ENCODE measurements around the gene ETHE1. TPM values are rescaled to one million over a fixed set of nuclear protein-coding genes. Genes with fewer than 3 reads are reported as not detected.

Gene ETHE1
- total and polyA plus RNA-seq, 2 donors (not counting 1 experiment from before 2014, with no cell fraction given) = 16.0 to 39.4 TPM

DNA sequence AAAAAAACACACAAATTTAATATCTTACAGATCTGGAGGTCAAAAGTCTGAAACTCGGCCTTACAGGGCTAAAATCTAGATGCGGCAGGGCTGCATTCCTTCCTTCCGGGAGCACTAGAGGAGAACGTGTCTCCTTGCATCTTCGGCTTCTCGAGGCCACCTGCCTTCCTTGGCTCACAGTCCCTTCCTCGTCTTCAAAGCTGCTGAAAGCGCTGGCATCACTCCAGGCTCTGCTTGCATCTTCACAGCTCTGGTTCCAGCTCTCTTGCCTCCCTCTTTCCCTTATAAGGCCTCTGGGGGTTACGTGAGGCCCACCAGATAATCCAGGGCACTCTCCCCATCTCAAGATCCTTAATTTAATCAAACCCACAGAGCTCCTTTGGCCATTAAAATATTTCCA lies 37.8 kb upstream of the ETHE1 start:
- H3K4me1 Mint-ChIP-seq = peaks cover 55% of the 10 kb centered on the region
- POLR2A ChIA-PET = no interaction called here

DNA sequence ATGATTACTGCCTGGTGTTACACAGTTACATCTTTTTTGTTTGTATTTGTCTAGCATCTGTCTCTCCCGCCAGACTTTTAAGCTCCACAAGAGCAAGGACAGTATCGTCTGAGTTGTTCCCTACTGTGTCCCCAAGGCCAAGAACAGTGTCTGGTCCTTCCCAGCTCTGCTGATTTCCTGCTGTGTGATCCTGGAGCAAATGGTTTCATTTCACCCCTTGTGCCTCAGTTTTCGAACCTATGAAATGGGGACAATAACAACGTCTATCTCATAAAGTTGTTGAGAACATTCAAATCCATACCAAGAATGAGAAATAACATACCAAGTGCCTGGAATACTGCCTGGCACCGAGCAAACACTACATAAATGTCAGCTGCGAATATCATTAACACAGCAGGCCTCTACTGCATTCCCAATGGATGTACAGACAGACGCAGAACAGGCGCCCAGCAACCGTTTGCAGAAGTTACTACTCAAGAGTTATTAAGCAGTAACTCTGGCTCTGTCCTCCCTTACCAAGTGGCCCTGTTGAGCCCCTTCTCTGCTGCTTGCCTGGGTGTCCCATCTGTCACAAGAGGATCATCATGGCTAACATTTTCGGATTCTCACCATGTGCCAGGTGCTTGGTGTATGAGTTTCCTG lies 36.9 kb upstream of the ETHE1 start:
- POLR2A ChIA-PET = interaction anchor here (0.6 to 1.0 kb wide), 2 partner anchors 29 to 31 kb away, joined by 3 to 5 read pairs; partner anchors contain the start of gene ZNF575
- CTCF ChIA-PET = interaction anchor here (0.9 to 2.2 kb wide), 3 partner anchors 9 to 221 kb away, joined by 3 to 8 read pairs (median 6); no protein-coding TSS in a partner anchor
- Histone ChIP-seq H3K79me2 (ENCODE audit: control insufficient read depth, insufficient read depth, low read length) (peaks cover 17% of the 10 kb centered on the region), H4K20me1 (ENCODE audit: control insufficient read depth, insufficient read depth, low read length, poor library complexity, severe bottlenecking) (no peaks in the 10 kb centered on the region), H3K4me3 (ENCODE audit: control extremely low read depth in 1 of 5, extremely low read depth in 1 of 5, insufficient read depth in 1 of 5, low read depth in 2 of 5, low read length in 4 of 5) (no peak overlapping the region), H2AFZ (ENCODE audit: insufficient read depth, low read depth, low read length, poor library complexity, severe bottlenecking) (no peak overlapping the region), H3K27me3 (replicated peaks in 1 of 4; ENCODE audit: control extremely low read depth in 1 of 4, control insufficient read depth in 3 of 4, insufficient read depth in 4 of 4, low read length in 3 of 4) (no peaks in the 10 kb centered on the region), H3K9ac (ENCODE audit: low read length) (no peak overlapping the region), H3K27ac (ENCODE audit: low read length in 2 of 2) (peak overlapping the region; percentile 92), H3K4me1 (ENCODE audit: control insufficient read depth in 2 of 2, insufficient read depth in 2 of 2, low read length in 2 of 2) (peaks cover 42 to 52% of the 10 kb centered on the region in 2 donors), H3K9me3 (ENCODE audit: control extremely low read depth in 1 of 3, control insufficient read depth in 2 of 3, insufficient read depth in 1 of 3, low read length in 2 of 3) (peaks cover 0 to 11% (median 0%) of the 10 kb centered on the region in 3 donors), H3K4me2 (replicated peaks; ENCODE audit: low read depth, low read length, poor library complexity, severe bottlenecking) (peak overlapping the region; percentile 25), H3K36me3 (replicated peaks in 1 of 2; ENCODE audit: control extremely low read depth in 1 of 2, control insufficient read depth in 1 of 2, extremely low read depth in 1 of 2, insufficient read depth in 2 of 2, low read length in 1 of 2) (peaks cover 3% of the 10 kb centered on the region in 2 experiments)
- Mint-ChIP-seq H3K27ac (peak overlapping the region; percentile 99), H3K27me3 (no peaks in the 10 kb centered on the region), H3K4me1 (peaks cover 56% of the 10 kb centered on the region), H3K9me3 (ENCODE audit: insufficient read depth) (no peaks in the 10 kb centered on the region), H3K4me3 (peak overlapping the region; percentile 9)
- WGBS (ENCODE audit: insufficient coverage) = 80% methylated on average over 10 of the region's 10 CpGs
- ATAC-seq (ENCODE audit: low read depth) (no peak), DNase-seq (no peak)
- TF ChIP-seq, protein P1, sequence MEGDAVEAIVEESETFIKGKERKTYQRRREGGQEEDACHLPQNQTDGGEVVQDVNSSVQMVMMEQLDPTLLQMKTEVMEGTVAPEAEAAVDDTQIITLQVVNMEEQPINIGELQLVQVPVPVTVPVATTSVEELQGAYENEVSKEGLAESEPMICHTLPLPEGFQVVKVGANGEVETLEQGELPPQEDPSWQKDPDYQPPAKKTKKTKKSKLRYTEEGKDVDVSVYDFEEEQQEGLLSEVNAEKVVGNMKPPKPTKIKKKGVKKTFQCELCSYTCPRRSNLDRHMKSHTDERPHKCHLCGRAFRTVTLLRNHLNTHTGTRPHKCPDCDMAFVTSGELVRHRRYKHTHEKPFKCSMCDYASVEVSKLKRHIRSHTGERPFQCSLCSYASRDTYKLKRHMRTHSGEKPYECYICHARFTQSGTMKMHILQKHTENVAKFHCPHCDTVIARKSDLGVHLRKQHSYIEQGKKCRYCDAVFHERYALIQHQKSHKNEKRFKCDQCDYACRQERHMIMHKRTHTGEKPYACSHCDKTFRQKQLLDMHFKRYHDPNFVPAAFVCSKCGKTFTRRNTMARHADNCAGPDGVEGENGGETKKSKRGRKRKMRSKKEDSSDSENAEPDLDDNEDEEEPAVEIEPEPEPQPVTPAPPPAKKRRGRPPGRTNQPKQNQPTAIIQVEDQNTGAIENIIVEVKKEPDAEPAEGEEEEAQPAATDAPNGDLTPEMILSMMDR (IDR thresholded peaks at IDR 0.05) = no peak
- TF ChIP-seq EZH2 (IDR thresholded peaks at IDR 0.05; ENCODE audit: borderline replicate concordance, insufficient read depth, low read depth, low read length, poor library complexity, severe bottlenecking) = no peak
- intact Hi-C loops (cut with micrococcal nuclease) = loop anchor here (1.0 to 2.0 kb wide), 2 partner anchors 11 to 31 kb away; partner anchors contain the start of genes PINLYP, XRCC1 and ZNF575

More for the DNA sequence above, 37.8 kb upstream of the ETHE1 start:
- WGBS (ENCODE audit: insufficient coverage) = 23% methylated on average over 9 of the region's 9 CpGs
- no peak overlapping the region for H3K4me3 ChIP-seq (ENCODE audit: control extremely low read depth in 1 of 5, extremely low read depth in 1 of 5, insufficient read depth in 1 of 5, low read depth in 2 of 5, low read length in 4 of 5)
- no peaks in the 10 kb centered on the region for H4K20me1 ChIP-seq (ENCODE audit: control insufficient read depth, insufficient read depth, low read length, poor library complexity, severe bottlenecking)
- peak overlapping the region; percentile 99 for H3K27ac Mint-ChIP-seq
- H3K79me2 ChIP-seq (ENCODE audit: control insufficient read depth, insufficient read depth, low read length) = peaks cover 15% of the 10 kb centered on the region
- peaks cover 2 to 3% of the 10 kb centered on the region in 2 experiments for H3K36me3 ChIP-seq (replicated peaks in 1 of 2; ENCODE audit: control extremely low read depth in 1 of 2, control insufficient read depth in 1 of 2, extremely low read depth in 1 of 2, insufficient read depth in 2 of 2, low read length in 1 of 2)
- no peaks in the 10 kb centered on the region for H3K27me3 Mint-ChIP-seq
- ATAC-seq (ENCODE audit: low read depth) (no peak), DNase-seq (no peak)
- H3K9me3 Mint-ChIP-seq (ENCODE audit: insufficient read depth) = no peaks in the 10 kb centered on the region
- H2AFZ ChIP-seq (ENCODE audit: insufficient read depth, low read depth, low read length, poor library complexity, severe bottlenecking) = peak overlapping the region; percentile 38
- intact Hi-C loops (cut with micrococcal nuclease) = no loop called here
- H3K27me3 ChIP-seq (replicated peaks in 1 of 4; ENCODE audit: control extremely low read depth in 1 of 4, control insufficient read depth in 3 of 4, insufficient read depth in 4 of 4, low read length in 3 of 4) = no peaks in the 10 kb centered on the region
- peaks cover 42 to 52% of the 10 kb centered on the region in 2 donors for H3K4me1 ChIP-seq (ENCODE audit: control insufficient read depth in 2 of 2, insufficient read depth in 2 of 2, low read length in 2 of 2)
- peak overlapping the region; percentile 64 to 92 for H3K27ac ChIP-seq (ENCODE audit: low read length in 2 of 2)
- TF ChIP-seq, protein P1 (IDR thresholded peaks at IDR 0.05) = no peak
- TF ChIP-seq EZH2 (IDR thresholded peaks at IDR 0.05; ENCODE audit: borderline replicate concordance, insufficient read depth, low read depth, low read length, poor library complexity, severe bottlenecking) = no peak
- peak overlapping the region; percentile 6 for H3K4me2 ChIP-seq (replicated peaks; ENCODE audit: low read depth, low read length, poor library complexity, severe bottlenecking)
- peak overlapping the region; percentile 24 for H3K4me3 Mint-ChIP-seq
- no peak overlapping the region for H3K9ac ChIP-seq (ENCODE audit: low read length)
- peaks cover 0 to 11% (median 0%) of the 10 kb centered on the region in 3 donors for H3K9me3 ChIP-seq (ENCODE audit: control extremely low read depth in 1 of 3, control insufficient read depth in 2 of 3, insufficient read depth in 1 of 3, low read length in 2 of 3)
- CTCF ChIA-PET = interaction anchor here (2.2 kb wide), 2 partner anchors 10 to 30 kb away, joined by 8 to 9 read pairs; no protein-coding TSS in a partner anchor

Data from B cell (primary cell).